Measurements from ENCODE around the gene GET3. TPM values are rescaled to one million over a fixed set of nuclear protein-coding genes. Genes with fewer than 3 reads are reported as not detected.

The GET3 gene
- total and polyA plus RNA-seq, 2 of the 13 experiments (the other 11 are each of a cell fraction or from before 2014, with no cell fraction given): 57.7 to 59.4 TPM

GRCh38 chr19:12723381-12723640, 14.0 kb upstream of the GET3 start (continued):
- TF ChIP-seq ZNF17 (CRISPR knock-in tag; IDR thresholded peaks at IDR 0.05): no peak

- ATAC-seq (peak; percentile 68), FAIRE-seq (peak; percentile 91), DNase-seq (ENCODE audit: low spot score) (peak; percentile 71)
- peak within 1 kb of the TSS; percentile 67 to 93 (median 92) for H3K4me3 ChIP-seq (replicated peaks in 1 of 3; ENCODE audit: insufficient read depth in 1 of 3, low read depth in 2 of 3, low read length in 3 of 3)
- H4K20me1 ChIP-seq (ENCODE audit: insufficient read depth, low read length): no peaks in the 10 kb centered on the region
- WGBS (ENCODE audit: low lambda C conversion rate): 13% methylated on average over 16 of the region's 28 CpGs
- BruUV-seq (replicated peaks): no TSS peak
- H3K4me2 ChIP-seq (ENCODE audit: low read depth, low read length): peak within 1 kb of the TSS; percentile 98
- H3K27me3 ChIP-seq (ENCODE audit: control insufficient read depth in 1 of 2, insufficient read depth in 2 of 2, low read length in 2 of 2): no peaks in the 10 kb centered on the region; a peak in 1 of 5 replicates
- H3K9ac ChIP-seq (ENCODE audit: insufficient read depth, low read depth, low read length): peak within 1 kb of the TSS; percentile 87
- H3K79me2 ChIP-seq (ENCODE audit: insufficient read depth, low read length): peaks cover 48% of the 10 kb centered on the region
- H3K9me3 ChIP-seq (ENCODE audit: low read length): no peaks in the 10 kb centered on the region
- ChIA-PET POLR2A (interaction anchor here (1.0 to 4.8 kb wide), 9 partner anchors 9 to 210 kb away, joined by 3 to 51 read pairs (median 8); partner anchors contain the start of genes FARSA, FBXW9, GET3 and JUNB), CTCF (ENCODE audit: low intra/inter-chr PET ratio, low total read pairs) (no interaction called here)
- in situ Hi-C loops (cut with HindIII; ENCODE audit: extremely low pct_ligation_motif_present, low pct_unique_long_range_greater_than_20kb) (no loop called here), intact Hi-C loops (cut with micrococcal nuclease; ENCODE audit: unreplicated experiment) (no loop called here)
- H2AFZ ChIP-seq (ENCODE audit: low read length): peak within 1 kb of the TSS; percentile 78
- H3K4me1 ChIP-seq (ENCODE audit: insufficient read depth, low read length): peaks cover 20% of the 10 kb centered on the region
- H3K27ac ChIP-seq (ENCODE audit: extremely low read length, insufficient read depth, low read length): peak within 1 kb of the TSS; percentile 77
- H3K36me3 ChIP-seq (replicated peaks in 1 of 2; ENCODE audit: control insufficient read depth in 1 of 2, insufficient read depth in 2 of 2, low read length in 2 of 2): peaks cover 2 to 7% of the 10 kb centered on the region in 2 experiments; a peak in 4 of 5 replicates
- TF ChIP-seq ZBTB2 (CRISPR knock-in tag; IDR thresholded peaks at IDR 0.05; ENCODE audit: low read depth) (0 out of 2 replicates have a peak, but pooled peaks have one; percentile 38), ZNF224 (CRISPR knock-in tag; IDR thresholded peaks at IDR 0.05) (no peak; the same call in 1 of the 2 replicates), MED1 (CRISPR knock-in tag; IDR thresholded peaks at IDR 0.05) (peak; percentile 51), YEATS2 (CRISPR knock-in tag; IDR thresholded peaks at IDR 0.05; ENCODE audit: borderline replicate concordance) (peak; percentile 59; the same call in 1 of the 2 replicates), ZNF501 (CRISPR knock-in tag; IDR thresholded peaks at IDR 0.05) (peak; percentile 53), ZNF788 (CRISPR knock-in tag; IDR thresholded peaks at IDR 0.05; ENCODE audit: borderline replicate concordance) (peak; percentile 68; the same call in 1 of the 2 replicates), MXI1 (IDR thresholded peaks at IDR 0.05; ENCODE audit: borderline replicate concordance, low read depth, low read length) (peak; percentile 95; the same call in 2 of the 3 replicates), ZSCAN21 (CRISPR knock-in tag; IDR thresholded peaks at IDR 0.05; ENCODE audit: borderline replicate concordance) (0 out of 2 replicates have a peak, but pooled peaks have one; percentile 25), PCBP1 (IDR thresholded peaks at IDR 0.05; ENCODE audit: borderline replicate concordance, low read depth, low read length) (0 out of 2 replicates have a peak, but pooled peaks have one; percentile 25), MIER3 (CRISPR knock-in tag; IDR thresholded peaks at IDR 0.05; ENCODE audit: borderline replicate concordance) (peak; percentile 36; the same call in 1 of the 2 replicates), ZNF691 (CRISPR knock-in tag; IDR thresholded peaks at IDR 0.05; ENCODE audit: borderline replicate concordance, low read depth) (no peak), SMAD3 (CRISPR knock-in tag; IDR thresholded peaks at IDR 0.05) (peak; percentile 80), PLRG1 (conservative IDR thresholded peaks at IDR 0.05) (no peak), ATM (IDR thresholded peaks at IDR 0.05; ENCODE audit: borderline replicate concordance) (no peak), ERF (CRISPR knock-in tag; IDR thresholded peaks at IDR 0.05) (peak; percentile 72), ZNF282 (IDR thresholded peaks at IDR 0.05; ENCODE audit: partially characterized antibody) (no peak), TFDP1 (CRISPR knock-in tag; IDR thresholded peaks at IDR 0.05; ENCODE audit: borderline replicate concordance) (peak; percentile 88), DNMT3B (CRISPR knock-in tag; conservative IDR thresholded peaks at IDR 0.05) (0 out of 2 replicates have a peak, but pooled peaks have one; percentile 45)
Observed at GRCh38 chr19:12723641-12724426, 13.5 kb upstream of the GET3 start, which contains the start of gene TNPO2. Gene TNPO2, minus strand, starts transcription at chr19:12723932. Its CDS starts 2,955 bp downstream, at chr19:12720977.

Measured in HepG2 (cell line).